Measurements from ENCODE around the gene ATE1.
"Not testable (repeated sequence)": the region's sequence is repeated elsewhere in the genome, so short reads cannot be mapped to it uniquely, and the experiment has no call there.

ATE1 gene

GRCh38 chr10:121781101-121781500, 146.7 kb downstream of the ATE1 start:
- DNase-seq = no peak

DNA sequence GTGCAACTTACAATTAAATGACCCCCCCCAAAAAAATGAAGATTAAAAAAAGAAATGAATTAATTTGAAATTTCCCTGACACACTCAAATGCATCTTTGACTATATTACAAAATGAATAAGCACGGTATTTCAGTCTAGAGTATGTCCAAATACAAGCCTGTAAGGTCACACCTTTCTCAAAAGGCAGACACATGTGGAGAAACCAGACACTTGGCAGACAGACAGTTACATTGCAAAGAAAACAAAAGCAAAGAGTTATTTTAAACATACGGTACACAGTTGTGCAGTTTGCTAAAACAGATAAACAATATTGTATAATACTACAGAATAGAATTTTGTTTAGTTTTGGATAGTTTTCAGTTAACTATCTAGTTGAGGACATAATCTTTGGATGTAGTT, 153.0 kb downstream of the ATE1 start:
- no peak for DNase-seq

DNA sequence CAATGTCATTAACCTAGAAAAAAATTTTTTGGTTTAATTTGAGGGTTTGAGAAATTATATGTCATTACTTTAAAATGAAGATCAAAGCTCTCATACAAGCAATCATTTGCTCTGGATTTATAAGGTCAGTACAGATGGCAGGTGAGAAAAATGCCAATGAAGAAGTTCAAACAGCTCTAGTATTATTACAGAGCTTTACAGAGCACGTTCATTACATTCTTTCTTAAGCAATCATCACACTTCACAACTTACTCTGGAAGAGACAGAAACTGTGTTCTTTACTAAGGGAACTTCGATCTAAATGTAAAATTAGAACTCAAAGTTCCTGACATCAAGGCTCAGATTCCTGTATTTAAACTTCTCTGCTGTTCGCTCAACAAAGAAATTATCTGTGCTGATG, 153.4 kb downstream of the ATE1 start:
- DNase-seq = no peak

GRCh38 chr10:121772884-121773283, 154.9 kb downstream of the ATE1 start:
- DNase-seq = no peak

DNA sequence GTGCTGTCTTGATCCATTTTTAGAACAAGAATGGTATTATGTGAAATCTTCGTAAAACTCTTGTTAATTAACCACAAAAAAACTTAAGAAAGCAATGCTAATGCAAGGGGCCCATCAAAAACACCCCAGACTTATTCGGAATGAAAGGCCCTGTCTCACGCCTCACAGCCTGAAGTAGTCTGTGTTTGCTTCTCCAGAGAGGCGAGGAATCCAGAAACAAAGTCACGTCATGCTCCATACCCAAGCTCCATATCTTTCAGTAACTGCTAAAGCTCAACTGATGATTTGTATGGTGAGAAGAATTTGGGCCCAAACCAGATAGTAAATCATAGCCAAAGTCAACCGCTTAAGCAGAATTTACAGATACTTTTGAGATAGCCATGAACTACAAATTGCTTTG, 155.4 kb downstream of the ATE1 start:
- no peak for DNase-seq

DNA sequence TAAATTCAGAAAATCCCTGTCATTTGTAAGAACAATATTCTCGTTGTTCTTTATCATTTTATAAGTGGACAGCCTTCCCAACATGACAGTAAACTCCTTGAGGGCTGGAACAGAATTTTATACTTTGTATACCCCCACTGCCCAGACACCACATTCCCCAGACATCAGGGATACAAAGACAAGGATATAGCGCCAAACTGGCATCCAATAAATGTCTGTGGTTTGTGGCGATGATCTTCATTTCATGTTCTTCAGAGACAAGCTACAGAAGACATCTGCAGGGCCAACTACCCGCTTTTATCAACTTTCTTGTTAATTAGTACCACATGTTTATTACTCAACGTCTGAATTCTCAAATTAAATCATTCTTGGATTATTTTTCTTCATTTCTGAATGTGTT, 155.9 kb downstream of the ATE1 start:
- DNase-seq = no peak

- DNase-seq = no peak
Observed at GRCh38 chr10:121766426-121766825, 161.4 kb downstream of the ATE1 start.

- DNase-seq = no peak
Observed at GRCh38 chr10:121765204-121765603, 162.6 kb downstream of the ATE1 start.

DNA sequence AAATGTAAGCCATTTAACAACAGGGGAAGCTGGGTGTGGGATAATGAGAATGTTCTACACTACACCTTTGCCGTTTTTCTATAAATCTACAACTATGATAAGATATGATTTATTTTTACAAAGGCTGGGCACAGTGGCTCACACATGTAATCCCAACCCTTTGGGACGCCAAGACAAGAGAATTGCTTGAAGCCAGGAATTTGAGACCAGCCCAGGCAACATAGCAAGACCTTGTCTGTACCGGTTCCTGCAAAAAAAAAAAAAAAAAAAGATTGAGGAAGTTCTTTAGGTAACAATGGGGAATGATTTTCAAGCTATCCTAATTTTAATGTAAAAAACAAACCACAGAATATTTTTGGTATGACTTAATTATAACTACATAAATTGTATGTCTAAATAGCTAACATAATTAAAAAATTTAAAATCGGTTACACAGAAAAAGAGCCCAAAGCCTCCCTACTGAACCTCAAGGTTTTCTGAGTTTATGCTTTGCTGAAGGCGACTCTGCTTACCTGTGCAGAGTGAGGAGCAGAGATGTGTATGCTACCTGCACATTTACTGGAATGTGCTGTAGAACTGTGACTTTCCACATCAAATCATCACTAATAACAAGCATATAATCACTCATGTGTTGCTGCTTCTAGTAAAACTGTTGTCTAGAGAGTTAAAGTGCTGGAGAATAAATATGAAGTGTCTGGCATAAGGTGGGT, 163.4 kb downstream of the ATE1 start:
- DNase-seq = no peak

GRCh38 chr10:121757241-121757640, 170.6 kb downstream of the ATE1 start:
- DNase-seq = not testable (repeated sequence)

DNA sequence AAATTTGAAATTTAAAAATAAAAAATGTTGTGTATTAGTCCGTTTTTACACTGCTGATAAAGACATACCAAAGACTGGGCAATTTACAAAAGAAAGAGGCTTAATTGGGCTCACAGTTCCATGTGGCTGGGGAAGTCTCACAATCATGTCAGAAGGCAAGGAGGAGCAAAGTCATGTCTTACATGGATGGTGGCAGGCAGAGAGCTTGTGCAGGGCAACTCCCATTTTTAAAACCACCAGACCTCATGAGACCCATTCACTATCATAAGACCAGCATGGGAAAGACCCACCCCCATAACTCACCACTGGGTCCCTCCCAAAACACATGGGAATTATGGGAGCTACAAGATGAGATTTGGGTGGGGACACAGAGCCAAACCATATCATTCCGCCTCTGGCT, 172.3 kb downstream of the ATE1 start:
- DNase-seq = not testable (repeated sequence)

DNA sequence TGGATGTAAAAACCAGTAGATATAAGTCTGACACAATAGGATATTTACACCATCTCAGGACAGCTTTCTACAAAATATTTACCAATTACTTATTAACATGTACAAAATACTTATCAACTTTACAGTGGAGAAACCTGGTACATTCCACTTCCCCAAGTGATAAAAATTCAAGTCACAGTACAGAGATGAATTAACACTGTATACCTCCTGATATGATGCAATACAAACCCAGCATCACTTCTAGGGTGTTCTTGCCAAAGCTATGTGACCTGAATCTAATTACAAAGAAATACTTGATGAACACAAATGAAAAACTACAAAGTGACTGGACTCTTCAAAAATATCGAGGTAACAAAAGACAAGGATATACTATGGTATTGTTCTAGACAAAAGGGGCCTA, 173.2 kb downstream of the ATE1 start:
- DNase-seq = no peak

DNA sequence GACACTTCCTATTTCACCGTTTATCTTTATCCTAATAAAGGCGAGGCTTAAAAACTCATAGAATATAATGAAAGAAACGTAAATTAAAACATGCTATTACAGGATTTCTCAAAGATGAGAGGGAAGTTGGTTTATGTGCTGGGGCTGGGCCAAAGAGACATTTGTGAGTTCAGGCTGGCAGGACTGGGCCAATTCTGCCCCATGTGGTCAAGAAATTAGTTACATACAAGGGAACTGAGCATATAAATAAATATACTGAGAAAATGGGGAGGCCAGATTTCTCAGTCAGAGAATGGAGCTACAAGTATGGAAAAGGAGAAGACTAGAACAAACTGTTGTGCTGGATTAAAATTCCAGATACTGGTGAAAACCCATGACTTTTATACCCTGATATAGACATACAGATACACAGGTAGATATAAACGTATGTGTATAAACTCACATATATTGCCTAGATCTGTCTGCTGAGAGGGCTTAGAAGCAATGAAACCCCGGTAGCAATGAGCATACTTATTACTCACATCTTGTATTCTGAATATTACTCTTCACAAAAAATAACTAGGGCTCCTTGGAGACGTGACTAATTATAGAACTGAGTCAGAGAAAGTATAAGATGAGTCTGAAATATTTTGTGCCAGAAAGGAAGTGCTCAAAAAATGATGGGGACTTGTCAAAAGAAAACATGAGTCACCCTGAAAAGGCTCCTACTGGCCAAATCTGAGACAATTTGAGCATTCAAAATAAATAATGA, 173.9 kb downstream of the ATE1 start:
- no peak for DNase-seq

DNA sequence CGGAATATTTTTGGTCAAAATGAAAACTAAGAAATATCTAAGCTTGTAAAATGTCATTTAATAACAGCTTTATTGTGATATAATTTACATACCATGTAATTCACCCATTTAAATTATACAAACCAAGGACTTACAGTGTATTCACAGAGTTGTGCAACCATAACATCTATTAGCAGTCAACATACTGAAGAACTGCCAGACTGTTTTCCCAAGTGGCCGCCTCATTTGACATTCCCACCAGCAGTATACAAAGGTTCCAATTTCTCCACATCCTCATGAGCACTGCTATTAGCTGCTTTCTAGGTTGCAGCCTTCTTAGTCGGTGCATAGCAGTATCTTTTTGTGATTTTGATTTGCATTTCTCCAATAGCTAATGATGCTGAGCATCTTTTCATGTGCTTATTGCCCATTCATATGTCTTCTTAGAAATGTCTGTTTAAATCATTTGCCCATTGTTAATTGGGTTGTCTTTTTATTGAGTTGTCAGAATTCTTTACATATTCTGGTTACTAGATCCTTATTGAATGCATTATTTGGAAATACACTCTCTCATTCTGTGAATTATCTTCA, 176.6 kb downstream of the ATE1 start:
- DNase-seq = no peak

DNA sequence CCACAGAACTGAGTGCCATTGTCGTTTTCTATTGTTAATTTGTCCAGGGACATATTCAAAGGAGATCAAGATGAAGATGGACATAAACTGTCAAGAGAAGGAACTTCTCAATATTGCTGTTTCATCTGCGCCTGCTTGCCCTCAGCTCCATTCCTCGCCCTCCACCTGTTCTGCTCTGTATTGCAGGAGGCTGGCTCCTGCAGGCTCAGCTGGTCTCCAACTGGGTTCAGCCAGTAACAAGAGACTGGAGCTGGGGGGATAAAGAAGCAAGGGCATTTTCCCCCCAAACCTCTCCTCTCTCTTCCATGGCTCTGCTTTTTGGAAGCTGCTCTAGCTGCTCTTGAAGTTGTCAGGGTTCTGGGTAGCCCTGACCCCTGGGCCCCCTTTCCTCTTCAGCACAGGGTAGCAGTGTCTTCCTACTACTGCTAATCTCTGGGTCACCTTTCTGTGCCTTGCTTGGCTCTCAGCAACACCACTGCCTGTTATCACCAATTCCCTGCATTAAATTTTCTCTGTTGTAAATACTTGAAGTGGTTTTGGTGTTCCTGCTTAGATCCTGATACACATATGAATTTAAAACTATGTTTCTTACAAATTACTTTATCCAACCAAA, 180.6 kb downstream of the ATE1 start:
- DNase-seq = no peak

DNA sequence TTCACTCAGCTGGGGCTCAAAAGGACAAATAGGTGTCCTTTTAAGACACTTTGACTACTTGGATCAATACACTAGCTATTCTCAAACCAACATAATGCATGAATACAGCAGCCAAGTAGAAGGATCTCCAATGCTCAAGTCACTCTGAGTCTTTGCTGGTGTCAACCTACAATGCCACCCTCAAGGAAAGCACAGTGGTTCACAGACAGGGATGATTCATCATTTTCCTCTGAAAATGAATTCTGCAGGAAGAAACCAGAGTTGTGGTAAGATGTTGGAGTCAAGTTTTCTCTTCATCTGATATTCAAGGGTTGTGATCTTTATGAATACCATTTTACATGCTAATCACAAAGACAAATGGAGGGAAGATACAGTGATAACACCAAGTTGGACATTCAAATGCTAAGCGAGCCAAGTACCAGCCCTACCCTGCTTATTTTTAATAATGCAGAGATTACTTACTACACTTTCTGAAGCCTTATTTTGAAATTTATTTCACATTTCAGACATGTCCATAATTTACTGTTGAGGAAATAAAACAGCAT, 186.5 kb downstream of the ATE1 start:
- no peak for DNase-seq

DNA sequence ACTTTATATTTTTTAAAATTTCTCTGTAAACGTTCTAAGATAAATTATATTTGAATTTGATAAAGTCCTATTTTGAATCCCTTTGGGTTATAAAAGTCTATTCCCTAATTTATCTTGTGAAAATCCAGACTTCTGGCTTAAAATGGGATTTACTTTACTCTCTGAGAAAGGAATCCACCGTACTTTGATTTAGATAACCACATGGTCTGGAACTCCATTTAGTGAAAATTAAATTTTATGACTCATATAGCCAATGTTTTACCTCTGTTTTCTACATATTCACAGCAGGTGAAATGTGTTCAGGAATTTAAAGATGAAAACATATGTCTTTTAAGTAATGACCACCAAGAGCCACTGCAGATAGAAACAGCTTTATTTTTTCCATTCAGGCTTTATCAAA, 187.8 kb downstream of the ATE1 start:
- DNase-seq = no peak

GRCh38 chr10:121739114-121739513, 188.7 kb downstream of the ATE1 start:
- DNase-seq = no peak

DNA sequence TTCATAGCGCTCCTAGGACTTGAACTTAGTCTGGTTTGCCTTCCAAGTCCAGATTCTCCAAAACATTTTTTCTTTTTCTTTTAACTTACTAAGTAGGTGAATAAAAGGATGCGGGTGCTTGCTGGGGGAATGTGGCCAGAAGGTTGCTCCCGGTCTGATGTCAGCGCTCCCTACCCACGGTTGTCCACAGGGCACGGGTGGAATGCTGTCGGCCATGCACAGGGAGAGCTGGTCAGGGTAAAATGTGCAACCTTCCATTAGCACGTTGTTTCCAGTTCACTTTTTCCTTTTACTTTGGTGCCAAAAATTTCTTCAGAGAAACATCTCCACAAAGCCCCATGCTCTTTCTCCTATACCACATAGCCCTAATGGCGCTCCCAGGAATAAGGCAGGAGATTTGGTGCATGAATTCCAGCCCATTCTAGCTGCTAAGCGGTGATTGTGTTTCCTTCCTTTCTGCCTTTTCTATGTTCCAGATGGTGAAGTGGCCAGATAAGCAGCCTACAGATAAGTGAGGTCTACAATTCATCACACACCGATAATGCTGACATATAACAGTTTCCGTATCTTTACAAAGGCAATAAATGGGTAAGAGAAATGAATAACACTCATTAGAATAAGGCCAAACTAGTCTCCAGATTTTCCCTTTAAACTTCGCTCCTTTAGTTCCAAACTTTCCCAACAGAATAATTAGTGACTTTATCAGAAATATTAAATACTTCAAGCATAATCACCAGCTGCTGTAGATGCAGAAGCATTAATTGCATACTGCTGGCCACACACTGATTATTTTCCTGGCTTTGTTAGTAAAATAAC, 191.3 kb downstream of the ATE1 start:
- DNase-seq = no peak

DNA sequence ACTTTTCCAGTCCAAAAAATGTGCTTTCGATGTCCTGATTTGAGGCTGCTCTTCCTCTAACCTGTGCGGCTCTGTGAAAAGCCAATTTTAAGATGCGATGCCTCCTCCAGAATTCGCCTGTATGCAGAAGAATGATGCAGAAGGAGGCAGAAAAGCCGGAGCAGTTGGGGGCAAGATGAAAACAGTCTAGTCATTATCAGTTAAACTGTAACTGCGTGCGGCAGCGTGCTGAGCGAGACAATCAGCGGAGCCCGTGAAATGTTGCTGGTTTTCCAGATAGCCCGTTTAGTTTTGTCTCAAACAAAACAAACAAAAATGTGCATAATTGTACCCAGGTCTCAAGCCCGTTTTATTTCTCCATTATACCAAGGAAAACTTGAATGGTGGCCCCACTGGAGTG, 192.6 kb downstream of the ATE1 start:
- no peak for DNase-seq

- DNase-seq = no peak
Observed at GRCh38 chr10:121734589-121735045, 193.2 kb downstream of the ATE1 start.

GRCh38 chr10:121732656-121733445, 195.0 kb downstream of the ATE1 start:
- no peak for DNase-seq
